CD1c-positive myeloid dendritic cell (primary cell): ENCODE measurements around the gene CMTM1.
A peak's percentile ranks its signal among the peaks of the same experiment; 100 is the strongest.

Experiments used
- DNase-seq: peaks from one replicate; pipeline ENCODE4 v3.0.0-alpha.2; 2016; ENCODE audit errors: extremely low spot score

CMTM1 gene, protein sequence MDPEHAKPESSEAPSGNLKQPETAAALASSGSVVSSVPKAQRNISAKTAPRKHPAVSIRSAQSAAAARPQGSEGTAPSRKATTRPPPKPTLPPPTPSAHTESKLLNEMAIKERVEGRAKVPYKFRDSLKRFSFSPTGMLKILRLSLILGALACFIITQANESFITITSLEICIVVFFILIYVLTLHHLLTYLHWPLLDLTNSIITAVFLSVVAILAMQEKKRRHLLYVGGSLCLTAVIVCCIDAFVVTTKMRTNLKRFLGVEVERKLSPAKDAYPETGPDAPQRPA

GRCh38 chr16:66566051-66566901 lies at the start of gene CMTM1:
CMTM1 (plus strand) TSS chr16:66566439; CDS start chr16:66566514, 75 bp downstream.
- DNase-seq, result no peak

GRCh38 chr16:66516509-66516807 lies 49.8 kb upstream of the CMTM1 start:
- DNase-seq, result no peak

DNA sequence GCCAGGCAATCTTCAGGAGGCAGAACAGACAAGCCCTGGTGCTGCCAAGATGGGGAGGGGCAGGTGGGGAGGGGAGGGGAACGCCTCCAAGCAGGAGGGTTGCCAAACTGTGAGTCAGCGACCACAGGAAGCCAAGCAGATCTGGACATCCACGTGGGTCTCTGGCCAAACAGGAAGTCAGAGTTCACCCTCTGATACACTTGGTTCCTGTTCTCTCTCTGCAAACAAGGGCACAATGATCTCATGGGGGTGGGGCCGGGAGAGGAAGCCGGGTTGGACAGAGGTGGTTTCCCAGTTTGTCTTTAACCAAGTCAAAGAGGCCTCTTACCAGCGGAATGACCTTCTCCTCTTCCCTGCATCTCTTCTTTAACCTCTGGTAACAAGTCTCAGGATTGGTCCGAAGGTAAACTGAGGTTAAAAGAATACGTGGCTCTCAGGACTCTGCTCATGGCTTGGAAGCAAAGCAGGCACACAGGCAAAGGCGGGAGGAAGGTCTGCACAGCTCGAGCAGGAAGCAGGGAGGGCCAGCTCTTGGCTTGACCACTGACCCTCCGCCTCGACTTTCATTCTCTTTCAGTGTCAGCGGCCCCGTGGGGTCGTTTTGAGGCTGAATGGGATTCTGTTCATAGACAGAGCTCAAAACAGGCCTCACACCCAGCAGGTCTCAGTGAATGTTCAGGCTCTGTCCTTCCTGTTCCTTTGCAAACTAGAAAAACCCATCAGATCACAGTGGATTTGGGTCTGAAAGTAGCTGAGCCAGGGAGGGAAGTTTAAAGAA lies 49.2 kb upstream of the CMTM1 start:
- peak; percentile 96 for DNase-seq

- peak; percentile 15 for DNase-seq
Observed at GRCh38 chr16:66517586-66518263, 48.5 kb upstream of the CMTM1 start.

- no peak for DNase-seq
Observed at GRCh38 chr16:66519482-66520373, 46.5 kb upstream of the CMTM1 start.

DNA sequence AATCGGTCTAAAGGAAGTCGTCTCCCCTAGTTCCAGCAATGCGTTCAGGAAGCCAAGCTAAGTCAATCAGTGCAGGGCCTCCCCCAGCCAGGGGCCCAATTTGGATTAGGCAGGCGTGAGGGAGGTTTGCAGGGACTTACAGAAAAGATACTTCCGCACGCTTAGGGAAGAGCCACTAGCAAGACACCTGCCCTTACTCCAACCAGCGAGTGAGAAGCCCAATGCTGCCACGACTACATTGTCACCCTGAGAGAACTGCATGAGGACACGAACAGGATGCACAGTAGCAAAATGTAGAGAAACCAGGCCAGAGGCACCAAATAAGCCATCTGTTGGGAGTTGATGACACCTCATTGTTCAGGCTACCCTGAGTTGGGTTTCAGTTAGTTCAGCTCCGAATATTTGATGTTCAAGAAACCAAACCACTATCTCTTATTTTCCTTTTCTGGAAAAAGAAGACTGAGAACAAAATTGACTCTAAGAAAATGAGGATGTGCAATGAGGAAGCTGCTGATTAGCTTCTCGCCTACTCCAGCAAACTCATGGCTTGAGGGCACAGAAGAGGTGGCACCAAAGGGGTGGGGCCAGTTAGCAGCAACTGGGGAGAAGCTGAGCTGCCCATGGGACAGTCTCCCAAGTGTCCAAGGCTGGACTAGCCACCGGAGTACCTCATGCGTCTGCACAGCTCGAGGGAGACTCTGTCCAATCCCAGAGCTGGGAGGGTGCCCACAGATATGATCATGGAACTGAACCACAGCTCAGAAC lies 45.7 kb upstream of the CMTM1 start:
- peak; percentile 92 for DNase-seq

DNA sequence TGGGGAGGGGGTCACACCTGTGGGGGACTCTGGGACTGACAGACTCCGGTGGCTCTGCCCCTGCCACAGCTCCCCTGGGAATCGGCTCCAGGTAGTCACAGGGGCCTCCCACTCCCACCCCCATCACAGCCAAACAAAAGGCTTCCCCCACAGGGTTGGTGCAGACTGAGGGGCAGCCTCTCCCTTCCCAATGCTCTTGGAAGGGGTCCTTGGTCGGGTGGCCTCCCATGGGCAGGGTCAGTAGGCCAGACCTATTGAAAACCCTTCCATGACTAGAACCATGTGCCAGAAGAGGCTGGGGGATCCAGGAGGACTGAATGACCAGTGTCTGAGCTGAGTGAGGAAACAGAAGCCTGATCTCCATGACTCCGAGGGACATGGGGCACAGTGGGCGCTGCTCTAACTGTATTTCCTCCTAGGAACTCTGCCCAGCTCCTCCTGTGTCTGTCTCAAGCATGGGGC lies 45.0 kb upstream of the CMTM1 start:
- DNase-seq, result peak; percentile 82

GRCh38 chr16:66521951-66522771 lies 44.1 kb upstream of the CMTM1 start:
- DNase-seq, result peak; percentile 93

DNA sequence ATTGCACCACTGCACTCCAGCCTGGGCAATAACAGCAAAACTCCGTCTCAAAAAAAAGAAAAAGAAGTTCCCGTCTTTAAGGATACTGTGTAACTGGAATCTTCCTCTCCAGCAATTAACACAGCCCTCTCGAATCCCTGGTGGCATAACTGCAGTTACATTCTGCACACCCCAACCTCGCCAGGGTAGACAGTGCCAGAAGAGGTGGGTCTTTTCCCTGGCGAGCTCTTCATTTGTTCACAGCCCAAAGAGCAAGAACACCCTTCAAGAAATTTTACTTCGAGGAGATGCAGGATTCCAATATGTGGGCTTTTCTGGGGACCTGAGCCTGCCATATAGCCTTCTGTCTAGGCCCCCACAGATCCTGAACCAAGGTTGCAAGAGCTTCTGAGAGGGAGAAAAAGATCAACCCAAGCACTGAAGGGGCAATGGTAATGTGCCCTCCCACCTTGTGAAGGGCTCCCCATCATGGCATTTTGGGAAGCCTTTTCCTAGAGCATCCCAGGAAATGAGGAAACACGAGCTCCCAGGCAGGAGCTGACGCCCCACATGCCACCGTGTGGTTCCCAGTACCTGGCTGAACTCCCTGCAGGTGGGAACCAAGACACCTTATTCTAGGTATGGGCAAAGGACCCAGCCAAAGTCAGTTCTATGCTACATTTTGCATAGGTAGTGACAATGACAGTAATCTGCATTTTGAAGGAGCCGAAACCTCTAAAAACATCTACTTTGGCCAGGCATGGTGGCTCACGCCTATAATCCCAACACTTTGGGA lies 43.2 kb upstream of the CMTM1 start:
- peak; percentile 24 for DNase-seq

GRCh38 chr16:66523861-66524354 lies 42.3 kb upstream of the CMTM1 start:
- peak; percentile 54 for DNase-seq

- DNase-seq, result peak; percentile 93
Observed at GRCh38 chr16:66524601-66525164, 41.6 kb upstream of the CMTM1 start.

GRCh38 chr16:66525396-66526180 lies 40.7 kb upstream of the CMTM1 start:
- peak; percentile 86 for DNase-seq

DNA sequence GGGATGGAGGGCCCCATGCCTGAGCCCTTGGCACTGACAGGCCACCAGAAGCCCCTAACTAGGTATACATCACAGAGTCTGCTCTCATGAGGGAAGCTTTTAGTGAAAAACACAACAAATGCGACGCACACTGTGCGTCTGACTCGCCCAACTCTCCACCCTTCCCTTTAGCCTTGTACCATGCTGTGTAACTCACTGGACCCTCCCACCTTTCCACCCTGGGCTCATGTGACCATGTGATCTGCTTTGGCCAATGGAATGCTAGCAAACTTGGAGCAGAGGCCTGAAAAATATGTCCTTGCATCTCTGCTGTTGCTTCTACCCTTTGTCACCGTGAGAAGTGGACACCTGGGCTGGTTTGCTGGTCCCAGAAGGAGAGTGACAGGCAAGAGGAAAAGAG lies 37.9 kb upstream of the CMTM1 start:
- DNase-seq, result no peak

GRCh38 chr16:66529475-66529874 lies 36.8 kb upstream of the CMTM1 start:
- DNase-seq, result no peak

DNA sequence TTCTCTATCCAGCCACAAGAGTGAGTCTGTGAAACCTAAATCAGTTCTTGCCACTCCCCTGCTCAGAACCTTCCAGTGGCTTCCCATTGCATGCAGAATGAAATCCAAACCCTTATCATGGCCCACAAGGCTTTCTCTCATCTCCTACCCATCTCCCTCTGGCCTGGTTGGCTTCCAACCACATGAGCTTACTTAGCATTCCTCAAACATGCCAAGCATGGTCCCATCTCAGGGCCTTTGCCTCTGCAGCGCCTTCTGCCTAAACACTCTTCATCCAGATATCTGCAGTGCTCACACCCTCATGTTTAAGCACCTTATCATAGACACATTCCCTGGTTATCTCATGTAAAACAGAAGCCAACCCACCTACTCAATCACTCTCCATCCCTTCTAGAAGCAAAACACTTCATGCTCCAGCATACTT lies 31.9 kb upstream of the CMTM1 start:
- DNase-seq, result no peak

GRCh38 chr16:66536525-66536924 lies 29.7 kb upstream of the CMTM1 start:
- DNase-seq, result no peak

GRCh38 chr16:66537236-66537635 lies 29.0 kb upstream of the CMTM1 start:
- DNase-seq, result no peak
